GM19238 (cell line): ENCODE data around the gene NTNG1.

Experiments used
- DNase-seq: peaks from one replicate; pipeline ENCODE4 v3.0.0; 2011; ENCODE audit warnings: low spot score; ENCODE audit not compliant: insufficient read length

The NTNG1 gene

GRCh38 chr1:107262467-107263286 is 121.8 kb downstream of the NTNG1 start:
- no peak for DNase-seq

- no peak for DNase-seq
Measured at GRCh38 chr1:107263291-107263915, 122.6 kb downstream of the NTNG1 start.

GRCh38 chr1:107264007-107264406 is 123.2 kb downstream of the NTNG1 start:
- DNase-seq, result no peak

- DNase-seq, result no peak
Measured at GRCh38 chr1:107264561-107264960, 123.7 kb downstream of the NTNG1 start.

- DNase-seq, result no peak
Measured at GRCh38 chr1:107267489-107267888, 126.7 kb downstream of the NTNG1 start.

- DNase-seq, result no peak
Measured at GRCh38 chr1:107272321-107272720, 131.5 kb downstream of the NTNG1 start.

GRCh38 chr1:107273515-107273914 is 132.7 kb downstream of the NTNG1 start:
- DNase-seq, result no peak

GRCh38 chr1:107274227-107274626 is 133.4 kb downstream of the NTNG1 start:
- DNase-seq, result no peak

GRCh38 chr1:107276247-107276646 is 135.4 kb downstream of the NTNG1 start:
- DNase-seq, result no peak

- no peak for DNase-seq
Measured at GRCh38 chr1:107277022-107277421, 136.2 kb downstream of the NTNG1 start.

GRCh38 chr1:107286125-107286524 is 145.3 kb downstream of the NTNG1 start:
- DNase-seq, result no peak

GRCh38 chr1:107291987-107292386 is 151.1 kb downstream of the NTNG1 start:
- no peak for DNase-seq

GRCh38 chr1:107293901-107294613 is 153.2 kb downstream of the NTNG1 start:
- DNase-seq, result no peak

- DNase-seq, result no peak
Measured at GRCh38 chr1:107294686-107295085, 153.8 kb downstream of the NTNG1 start.

- DNase-seq, result no peak
Measured at GRCh38 chr1:107297681-107298080, 156.8 kb downstream of the NTNG1 start.

- no peak for DNase-seq
Measured at GRCh38 chr1:107298526-107298925, 157.7 kb downstream of the NTNG1 start.

- no peak for DNase-seq
Measured at GRCh38 chr1:107299521-107299920, 158.7 kb downstream of the NTNG1 start.

GRCh38 chr1:107309962-107310361 is 169.1 kb downstream of the NTNG1 start:
- DNase-seq, result no peak

GRCh38 chr1:107315652-107316051 is 174.8 kb downstream of the NTNG1 start:
- DNase-seq, result no peak

GRCh38 chr1:107318932-107319331 is 178.1 kb downstream of the NTNG1 start:
- no peak for DNase-seq

GRCh38 chr1:107323784-107324183 is 182.9 kb downstream of the NTNG1 start:
- no peak for DNase-seq

- DNase-seq, result no peak
Measured at GRCh38 chr1:107326824-107327445, 186.1 kb downstream of the NTNG1 start.
